ENCODE data around the gene KCTD11. TPM values are rescaled to one million over a fixed set of nuclear protein-coding genes. Genes with fewer than 3 reads are reported as not detected.
A peak's percentile ranks its signal among the peaks of the same experiment; 100 is the strongest.

Gene KCTD11
- total and polyA plus RNA-seq, 2 experiments from 2014 or later, result 2.2 to 7.7 TPM

GRCh38 chr17:7329997-7330637 lies 21.8 kb upstream of the KCTD11 start:
- Mint-ChIP-seq H3K36me3 (ENCODE audit: low read depth) (peaks cover 17% of the 10 kb centered on the region), H3K4me1 (peaks cover 22% of the 10 kb centered on the region), H3K4me3 (peak overlapping the region; percentile 99), H3K27ac (peak overlapping the region; percentile 97), H3K9me3 (no peaks in the 10 kb centered on the region), H3K27me3 (ENCODE audit: insufficient read depth, low read depth, poor library complexity) (peaks cover 9% of the 10 kb centered on the region)
- Histone ChIP-seq H3K79me2 (replicated peaks; ENCODE audit: insufficient read depth) (peaks cover 14% of the 10 kb centered on the region), H2AFZ (peak overlapping the region; percentile 33), H3K4me1 (ENCODE audit: insufficient read depth) (peaks cover 10% of the 10 kb centered on the region), H4K20me1 (replicated peaks; ENCODE audit: insufficient read depth) (no peaks in the 10 kb centered on the region), H3K4me3 (peak overlapping the region; percentile 70), H3F3A (replicated peaks; ENCODE audit: low read depth) (peaks cover 19% of the 10 kb centered on the region; the same call in 1 of the 2 replicates), H3K9me2 (ENCODE audit: insufficient read depth) (no peaks in the 10 kb centered on the region), H3K4me2 (peak overlapping the region; percentile 95), H3K27me3 (ENCODE audit: insufficient read depth) (no peaks in the 10 kb centered on the region), H3K27ac (ENCODE audit: low read depth) (peak overlapping the region; percentile 93), H3K36me3 (ENCODE audit: insufficient read depth) (no peaks in the 10 kb centered on the region)
- ATAC-seq (peak; percentile 80), DNase-seq (ENCODE audit: low spot score) (peak; percentile 92)
- peak; percentile 58 for TF ChIP-seq POLR2AphosphoS5 (IDR thresholded peaks at IDR 0.05; ENCODE audit: low read depth)
- TF ChIP-seq EZH2phosphoT487 (IDR thresholded peaks at IDR 0.05; ENCODE audit: unreplicated experiment), result no peak
- no peak for TF ChIP-seq ZNF331 (CRISPR knock-in tag; IDR thresholded peaks at IDR 0.05; ENCODE audit: low read depth)
- no peak for TF ChIP-seq REST (IDR thresholded peaks at IDR 0.05; ENCODE audit: unreplicated experiment)
- TF ChIP-seq ZNF462 (CRISPR knock-in tag; IDR thresholded peaks at IDR 0.05), result no peak
- peak; percentile 40; the same call in 1 of the 2 replicates for TF ChIP-seq CREB1 (CRISPR knock-in tag; IDR thresholded peaks at IDR 0.05; ENCODE audit: low read depth)
